Naive thymus-derived CD4-positive, alpha-beta T cell (primary cell): Measurements from ENCODE around the gene PDE9A. TPM values are rescaled to one million over a fixed set of nuclear protein-coding genes. Genes with fewer than 3 reads are reported as not detected.

Experiments used
- ATAC-seq: fragments of 150-1000 bp; cut with Tn5 transposase; 2 replicates; pipeline ENCODE4 v1.10.0; 2021; ENCODE audit warnings: mild to moderate bottlenecking, moderate library complexity
- CTCF ChIA-PET: fragments of 350-600 bp; sonication (Branson Sonifier 250); formaldehyde crosslinking; loops from one replicate; lab custom pipeline; 2021; ENCODE audit warnings: antibody characterized with exemption; lab: Charles Lee
- POLR2A ChIA-PET: fragments of 350-600 bp; sonication (Branson Sonifier 250); formaldehyde crosslinking; loops from one replicate; lab custom pipeline; 2021; ENCODE audit warnings: antibody characterized with exemption, inconsistent platforms; lab: Charles Lee
- DNase-seq, 9 donors: peaks; one replicate each; pipeline versions ENCODE4 v3.0.0 to v3.0.0-alpha.2; 2020 to 2022; ENCODE audit warnings: mixed read lengths in 1 of 9
- H3K27ac ChIP-seq: one replicate; pipeline ENCODE4 v1.7.0; 2013; ENCODE audit warnings: mild to moderate bottlenecking, low read depth, low read length, moderate library complexity
- H3K27me3 ChIP-seq, 2 donors: one replicate each; pipeline ENCODE4 v1.7.0; 2013; ENCODE audit warnings: low read length in 2 of 2, mild to moderate bottlenecking in 2 of 2, moderate library complexity in 2 of 2; ENCODE audit not compliant: control insufficient read depth in 2 of 2, insufficient read depth in 2 of 2
- H3K36me3 ChIP-seq, 3 experiments: 1 replicate in 2 of 3; 2 replicates in 1 of 3; pipeline ENCODE4 v1.7.0; 2013; ENCODE audit warnings: low read length in 3 of 3, mild to moderate bottlenecking in 3 of 3, moderate library complexity in 1 of 3; ENCODE audit not compliant: insufficient read depth in 3 of 3, control insufficient read depth in 2 of 3
- H3K4me1 ChIP-seq, 2 donors: one replicate each; pipeline ENCODE4 v1.7.0; 2013; ENCODE audit warnings: low read length in 2 of 2, mild to moderate bottlenecking in 2 of 2, moderate library complexity in 1 of 2; ENCODE audit not compliant: control insufficient read depth in 2 of 2, insufficient read depth in 2 of 2
- H3K4me3 ChIP-seq: 2 replicates; pipeline ENCODE4 v1.7.0; 2013; ENCODE audit warnings: mild to moderate bottlenecking, low read length
- H3K9me3 ChIP-seq, 3 experiments: 1 replicate in 2 of 3; 2 replicates in 1 of 3; pipeline ENCODE4 v1.7.0; 2013; ENCODE audit warnings: low read length in 3 of 3; ENCODE audit not compliant: control insufficient read depth in 2 of 3
- H3K27ac Mint-ChIP-seq, 9 donors: one replicate each; pipeline ENCODE4 v1.8.0; 2020 to 2022; ENCODE audit warnings: mixed read lengths in 9 of 9, mild to moderate bottlenecking in 8 of 9, moderate library complexity in 5 of 9, inconsistent platforms in 2 of 9
- H3K27me3 Mint-ChIP-seq, 5 donors: one replicate each; pipeline ENCODE4 v1.8.0; 2021 to 2022; ENCODE audit warnings: mixed read lengths in 5 of 5, mild to moderate bottlenecking in 1 of 5
- H3K36me3 Mint-ChIP-seq, 5 donors: one replicate each; pipeline ENCODE4 v1.8.0; 2020 to 2022; ENCODE audit warnings: mixed read lengths in 5 of 5, mild to moderate bottlenecking in 3 of 5, inconsistent platforms in 1 of 5
- H3K4me1 Mint-ChIP-seq, 7 donors: one replicate each; pipeline ENCODE4 v1.8.0; 2020 to 2022; ENCODE audit warnings: mixed read lengths in 7 of 7, mild to moderate bottlenecking in 3 of 7, inconsistent platforms in 1 of 7
- H3K4me3 Mint-ChIP-seq, 10 donors: one replicate each; pipeline ENCODE4 v1.8.0; 2020 to 2022; ENCODE audit warnings: mild to moderate bottlenecking in 10 of 10, mixed read lengths in 10 of 10, moderate library complexity in 6 of 10, inconsistent platforms in 2 of 10
- H3K9me3 Mint-ChIP-seq, 11 donors: one replicate each; pipeline ENCODE4 v1.8.0; 2020 to 2022; ENCODE audit warnings: mixed read lengths in 11 of 11, mild to moderate bottlenecking in 4 of 11, inconsistent platforms in 1 of 11, moderate library complexity in 1 of 11
- intact Hi-C, 2 donors: fragments of 100-400 bp; cut with micrococcal nuclease; formaldehyde crosslinking; loops; one replicate each; pipeline ENCODE4 v1.15.1; 2023
- polyA plus RNA-seq, 2 donors: library from polyadenylated mRNA; unstranded; fragments of 300-500 nt; fragmentation: Illumina TruSeq; gene quantifications; one replicate each; pipeline ENCODE4 v1.2.3, GENCODE V29; 2021
- total RNA-seq, 6 experiments: library from RNA in 5 of 6; stranded (reverse) in 5 of 6; gene quantifications; 1 replicate in 5 of 6; 2 replicates in 1 of 6; pipeline ENCODE4 v1.2.3 and lab custom pipeline; 2021 to 2026

PDE9A gene
- total and polyA plus RNA-seq, 7 experiments from 2014 or later = 5.9 to 18.4 (median 14.7) TPM

DNA sequence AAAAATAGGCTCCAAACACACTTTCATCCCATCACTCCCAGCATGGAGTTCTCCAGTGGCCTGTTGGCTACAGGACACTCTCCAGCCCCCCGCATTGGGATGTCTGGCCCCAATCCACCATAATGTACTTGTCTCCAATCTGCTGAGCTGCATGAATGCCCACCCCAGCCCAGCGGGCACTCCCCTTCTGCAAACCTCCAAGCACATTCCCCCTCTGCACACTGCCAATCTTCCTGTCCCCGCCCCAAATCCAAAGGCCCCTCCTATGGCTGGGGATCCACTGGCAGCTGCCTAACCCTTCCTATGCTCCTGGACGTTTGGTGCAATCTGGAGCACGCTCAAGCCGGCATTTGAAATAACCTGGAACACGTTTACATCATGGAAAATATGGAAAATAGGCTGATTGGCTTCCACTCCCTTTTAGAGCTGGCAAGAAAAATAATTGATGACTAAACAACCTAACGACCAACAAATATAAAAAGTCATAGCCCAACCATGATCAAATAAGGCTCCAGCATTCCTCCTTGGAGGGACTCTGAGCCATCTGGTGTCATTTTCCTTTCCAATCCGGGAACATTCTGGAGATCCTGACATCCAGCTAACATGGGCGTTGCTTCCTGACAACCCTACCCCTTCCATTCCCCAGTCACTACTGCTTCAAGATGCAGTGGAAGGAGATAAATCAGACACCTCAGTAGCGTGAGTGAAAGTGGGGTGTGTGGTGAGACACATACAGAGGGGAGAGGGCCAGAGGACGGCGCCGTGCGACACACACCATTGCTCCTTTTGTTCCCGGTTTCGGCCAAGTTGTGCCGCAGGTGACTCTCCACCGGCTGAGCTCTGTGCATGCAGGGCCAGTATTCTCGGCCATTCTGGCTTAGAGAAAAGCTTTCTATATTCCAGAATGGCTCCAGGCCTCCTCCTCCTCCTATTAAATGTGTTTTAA lies 41.6 kb downstream of the PDE9A start:
- Histone ChIP-seq H3K27me3 (no peaks in the 10 kb centered on the region), H3K4me3 (no peak overlapping the region), H3K4me1 (no peaks in the 10 kb centered on the region), H3K27ac (no peak overlapping the region), H3K36me3 (peaks cover 0 to 23% (median 0%) of the 10 kb centered on the region in 3 experiments), H3K9me3 (no peaks in the 10 kb centered on the region)
- Mint-ChIP-seq H3K27me3 (no peaks in the 10 kb centered on the region), H3K9me3 (no peaks in the 10 kb centered on the region), H3K27ac (peak overlapping the region in 3 of 9 donors; percentile 13 to 74 (median 59)), H3K36me3 (peaks cover 2 to 32% (median 21%) of the 10 kb centered on the region in 5 donors), H3K4me3 (no peak overlapping the region), H3K4me1 (peaks cover 0 to 3% (median 0%) of the 10 kb centered on the region in 7 donors)
- ATAC-seq (no peak), DNase-seq (no peak)
- intact Hi-C loops = no loop called here
- POLR2A ChIA-PET = interaction anchor here (0.8 to 0.9 kb wide), 2 partner anchors 9 to 10 kb away, joined by 3 read pairs; no protein-coding TSS in a partner anchor
- CTCF ChIA-PET = no interaction called here

DNA sequence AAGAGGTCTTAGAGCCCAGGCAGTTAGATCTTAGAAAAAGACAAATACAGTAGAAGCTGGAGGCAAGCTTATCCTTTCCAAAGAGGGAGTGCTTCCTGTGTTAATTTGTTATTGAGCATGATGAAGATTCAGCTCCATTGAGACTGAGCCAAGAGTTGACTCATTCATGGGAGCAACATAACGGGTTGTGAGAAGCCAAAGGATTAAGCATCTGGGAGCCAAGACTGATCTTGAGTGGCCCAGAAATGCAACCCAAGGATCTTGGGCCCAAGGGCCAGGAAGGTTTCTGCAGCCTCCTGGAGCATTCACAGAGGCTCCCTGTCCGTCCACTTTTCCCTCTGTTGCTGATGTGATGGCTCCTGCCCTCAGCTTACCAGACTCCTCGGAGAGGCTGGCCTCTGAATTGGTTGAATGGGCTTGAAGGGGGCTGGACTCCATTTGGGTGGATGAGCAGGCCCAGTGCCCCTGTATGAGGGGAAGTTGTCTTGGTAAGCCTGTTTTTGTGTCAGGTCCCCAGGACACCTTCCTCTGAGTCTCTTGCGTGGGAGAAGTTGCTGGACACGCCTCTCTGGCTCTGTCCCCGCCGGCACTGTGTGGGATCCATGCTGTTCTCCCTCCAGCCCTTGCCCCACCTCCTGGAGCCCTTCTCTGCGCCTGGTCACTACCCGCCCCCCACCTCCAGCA lies 42.4 kb downstream of the PDE9A start:
- Mint-ChIP-seq H3K27me3 (no peaks in the 10 kb centered on the region), H3K9me3 (no peaks in the 10 kb centered on the region), H3K27ac (no peak overlapping the region), H3K4me3 (no peak overlapping the region), H3K36me3 (peaks cover 4 to 38% (median 28%) of the 10 kb centered on the region in 5 donors), H3K4me1 (peaks cover 0 to 3% (median 0%) of the 10 kb centered on the region in 7 donors)
- H3K27me3 ChIP-seq = no peaks in the 10 kb centered on the region
- no peaks in the 10 kb centered on the region for H3K4me1 ChIP-seq
- ChIA-PET CTCF (no interaction called here), POLR2A (interaction anchor here (0.8 kb wide), 1 partner anchor 8 kb away, joined by 3 read pairs; no protein-coding TSS in a partner anchor)
- intact Hi-C loops = no loop called here
- DNase-seq = no peak
- no peak for ATAC-seq
- no peaks in the 10 kb centered on the region for H3K9me3 ChIP-seq
- no peak overlapping the region for H3K27ac ChIP-seq
- H3K36me3 ChIP-seq = peaks cover 0 to 15% (median 0%) of the 10 kb centered on the region in 3 experiments
- no peak overlapping the region for H3K4me3 ChIP-seq

DNA sequence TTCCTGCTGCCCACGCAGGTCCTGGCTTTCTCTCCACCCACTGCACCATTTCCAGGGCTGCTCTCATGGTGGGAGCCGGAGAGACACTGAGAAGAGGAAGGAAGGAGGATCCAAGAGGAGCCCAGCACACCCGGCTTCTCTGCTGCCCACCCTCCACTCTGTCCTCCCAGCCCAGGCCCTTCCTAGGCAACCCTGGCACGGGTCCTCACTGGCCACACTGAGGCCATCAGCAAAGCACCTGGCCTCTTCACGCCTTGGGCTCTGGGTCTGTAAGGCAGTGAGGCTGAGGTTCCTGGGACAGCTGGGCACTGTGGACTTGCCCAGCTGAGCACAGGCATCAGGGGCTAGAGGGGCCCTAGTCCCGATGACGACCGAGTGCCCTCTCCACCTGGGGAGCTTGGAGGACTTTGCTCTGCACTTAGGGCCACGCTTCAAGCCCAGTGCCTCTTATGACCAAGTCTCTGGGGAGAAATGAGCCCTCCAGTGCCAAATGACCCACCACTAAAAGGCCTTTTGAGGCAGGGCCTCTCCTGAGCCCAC lies 43.1 kb downstream of the PDE9A start:
- H3K27ac Mint-ChIP-seq = peak overlapping the region in 2 of 9 donors; percentile 8 to 46
- CTCF ChIA-PET = no interaction called here
- intact Hi-C loops = no loop called here
- Histone ChIP-seq H3K27me3 (no peaks in the 10 kb centered on the region), H3K4me1 (no peaks in the 10 kb centered on the region), H3K4me3 (no peak overlapping the region), H3K9me3 (no peaks in the 10 kb centered on the region), H3K36me3 (peaks cover 0 to 9% (median 0%) of the 10 kb centered on the region in 3 experiments), H3K27ac (no peak overlapping the region)
- H3K27me3 Mint-ChIP-seq = peaks cover 0 to under 1% (median 0%) of the 10 kb centered on the region in 5 donors
- DNase-seq = no peak
- peaks cover 5 to 44% (median 31%) of the 10 kb centered on the region in 5 donors for H3K36me3 Mint-ChIP-seq
- peaks cover 0 to 3% (median 0%) of the 10 kb centered on the region in 7 donors for H3K4me1 Mint-ChIP-seq
- no peak for ATAC-seq
- POLR2A ChIA-PET = no interaction called here
- H3K4me3 Mint-ChIP-seq = no peak overlapping the region
- no peaks in the 10 kb centered on the region for H3K9me3 Mint-ChIP-seq

DNA sequence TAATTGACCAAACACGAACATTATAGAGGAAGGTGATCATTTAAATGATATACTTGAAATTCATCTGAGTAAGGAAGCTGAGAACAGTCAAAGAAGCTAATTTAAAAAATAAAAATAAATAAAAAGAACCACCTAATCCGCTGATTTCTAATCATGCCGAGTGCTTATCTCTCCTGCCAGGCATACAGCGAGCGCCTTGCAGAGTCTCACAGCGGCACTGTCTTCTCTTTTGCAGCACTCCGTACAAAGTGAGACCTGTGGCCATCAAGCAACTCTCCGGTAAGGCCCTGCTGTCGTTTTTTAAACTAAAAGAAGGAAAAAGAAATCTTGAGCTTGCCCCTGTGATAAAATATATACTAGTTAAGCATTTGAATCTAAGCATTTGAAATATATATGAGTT lies 45.3 kb downstream of the PDE9A start:
- Histone ChIP-seq H3K9me3 (no peaks in the 10 kb centered on the region), H3K4me3 (no peak overlapping the region), H3K4me1 (no peaks in the 10 kb centered on the region), H3K27me3 (no peaks in the 10 kb centered on the region), H3K27ac (no peak overlapping the region), H3K36me3 (peaks cover 0 to 6% (median 0%) of the 10 kb centered on the region in 3 experiments)
- peaks cover 10 to 52% (median 47%) of the 10 kb centered on the region in 5 donors for H3K36me3 Mint-ChIP-seq
- peaks cover 0 to 3% (median 0%) of the 10 kb centered on the region in 7 donors for H3K4me1 Mint-ChIP-seq
- ATAC-seq (no peak), DNase-seq (no peak)
- POLR2A ChIA-PET = no interaction called here
- H3K9me3 Mint-ChIP-seq = peaks cover 0 to 5% (median 0%) of the 10 kb centered on the region in 11 donors
- intact Hi-C loops = no loop called here
- CTCF ChIA-PET = no interaction called here
- peak overlapping the region in 1 of 9 donors; percentile 84 for H3K27ac Mint-ChIP-seq
- no peak overlapping the region for H3K4me3 Mint-ChIP-seq
- peaks cover 0 to 6% (median 0%) of the 10 kb centered on the region in 5 donors for H3K27me3 Mint-ChIP-seq

DNA sequence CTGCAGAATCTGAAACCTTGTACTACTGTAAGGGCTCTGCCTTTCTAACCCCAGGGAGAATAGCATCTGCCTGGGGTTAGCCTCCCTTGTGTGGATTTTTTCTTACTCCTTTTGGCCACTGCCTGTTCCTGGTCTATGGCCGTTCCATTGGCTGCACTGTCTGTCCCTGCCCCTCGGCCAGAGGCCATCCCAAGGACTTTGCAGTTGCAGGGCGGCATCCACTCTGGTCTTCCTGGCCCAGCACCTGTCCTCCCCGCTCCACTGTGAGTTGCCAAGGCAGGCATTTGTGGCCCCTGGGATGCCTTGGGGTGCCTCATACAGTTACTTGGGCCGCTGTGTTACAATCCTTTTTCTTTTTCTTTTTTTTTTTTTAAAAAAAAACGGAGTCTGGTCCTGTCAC lies 45.8 kb downstream of the PDE9A start:
- CTCF ChIA-PET = no interaction called here
- Histone ChIP-seq H3K9me3 (no peaks in the 10 kb centered on the region), H3K27ac (no peak overlapping the region), H3K4me1 (no peaks in the 10 kb centered on the region), H3K36me3 (peaks cover 0 to 4% (median 0%) of the 10 kb centered on the region in 3 experiments), H3K4me3 (no peak overlapping the region), H3K27me3 (no peaks in the 10 kb centered on the region)
- POLR2A ChIA-PET = no interaction called here
- Mint-ChIP-seq H3K36me3 (peaks cover 10 to 51% (median 47%) of the 10 kb centered on the region in 5 donors), H3K9me3 (peaks cover 0 to 5% (median 0%) of the 10 kb centered on the region in 11 donors), H3K27me3 (peaks cover 0 to 6% (median 0%) of the 10 kb centered on the region in 5 donors), H3K4me1 (peaks cover 0 to 3% (median 0%) of the 10 kb centered on the region in 7 donors), H3K4me3 (no peak overlapping the region), H3K27ac (no peak overlapping the region)
- DNase-seq (no peak), ATAC-seq (no peak)
- intact Hi-C loops = no loop called here

DNA sequence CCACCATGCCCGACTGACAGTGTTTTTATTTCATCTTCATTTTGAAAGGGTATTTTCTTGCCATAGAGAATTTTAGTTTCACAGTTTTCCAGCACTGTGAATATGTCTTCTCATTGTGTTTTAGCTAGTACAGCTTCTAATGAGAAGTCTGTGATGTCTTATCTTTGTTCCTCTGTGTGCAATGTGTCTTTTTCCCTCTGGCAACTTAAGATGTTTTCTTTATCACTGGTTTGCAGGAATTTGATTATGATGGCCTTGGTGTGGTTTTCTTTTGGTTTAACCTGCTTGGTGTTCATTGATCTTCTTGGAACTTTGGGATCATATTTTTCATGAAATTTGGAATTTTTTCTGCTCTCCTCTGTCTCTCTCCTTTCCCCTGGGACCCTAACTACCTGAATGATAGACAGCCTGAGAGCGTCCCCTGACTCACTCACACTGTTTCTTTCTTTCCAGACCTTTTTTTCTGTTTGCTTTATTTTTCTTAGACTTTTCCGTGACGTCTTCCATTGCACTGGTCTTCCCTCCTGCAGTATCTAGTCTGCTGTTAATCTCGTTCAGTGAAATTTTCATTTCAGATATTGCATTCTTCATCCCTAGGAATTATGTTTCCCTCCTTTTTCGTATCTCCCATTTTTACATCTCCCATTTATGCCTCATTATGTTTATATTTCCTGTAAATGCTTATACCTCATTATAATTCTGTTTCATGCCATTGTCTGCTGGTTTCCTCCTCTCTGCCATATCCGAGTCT lies 48.5 kb downstream of the PDE9A start:
- Histone ChIP-seq H3K36me3 (no peaks in the 10 kb centered on the region), H3K4me3 (no peak overlapping the region), H3K27ac (no peak overlapping the region), H3K4me1 (no peaks in the 10 kb centered on the region), H3K27me3 (no peaks in the 10 kb centered on the region), H3K9me3 (no peaks in the 10 kb centered on the region)
- Mint-ChIP-seq H3K4me3 (no peak overlapping the region), H3K36me3 (peaks cover 3 to 39% (median 38%) of the 10 kb centered on the region in 5 donors), H3K27ac (peak overlapping the region in 2 of 9 donors; percentile 11 to 23), H3K4me1 (peaks cover 0 to 3% (median 0%) of the 10 kb centered on the region in 7 donors), H3K9me3 (peaks cover 0 to 5% (median 0%) of the 10 kb centered on the region in 11 donors), H3K27me3 (peaks cover 0 to 6% (median 0%) of the 10 kb centered on the region in 5 donors)
- intact Hi-C loops = no loop called here
- DNase-seq (no peak), ATAC-seq (no peak)
- POLR2A ChIA-PET = no interaction called here
- CTCF ChIA-PET = no interaction called here
